Mesothelial cell of epicardium (in vitro differentiated cells): ENCODE results near the gene SECTM1. TPM values are rescaled to one million over a fixed set of nuclear protein-coding genes. Genes with fewer than 3 reads are reported as not detected.
A peak's percentile ranks its signal among the peaks of the same experiment; 100 is the strongest.

Source experiments
- DNase-seq, 2 experiments: peaks; one replicate each; pipeline ENCODE4 v3.0.0; 2021; ENCODE audit warnings: low spot score in 2 of 2; ENCODE audit not compliant: unreplicated experiment in 2 of 2
- H3K27ac Mint-ChIP-seq: 2 replicates; pipeline ENCODE4 v1.8.0; 2021; ENCODE audit warnings: mixed read lengths
- H3K27me3 Mint-ChIP-seq: 2 replicates; pipeline ENCODE4 v1.8.0; 2021; ENCODE audit warnings: low read depth, mixed read lengths
- H3K36me3 Mint-ChIP-seq: 2 replicates; pipeline ENCODE4 v1.8.0; 2021; ENCODE audit warnings: mixed read lengths
- H3K4me1 Mint-ChIP-seq: 2 replicates; pipeline ENCODE4 v1.8.0; 2021; ENCODE audit warnings: mixed read lengths
- H3K4me3 Mint-ChIP-seq: 2 replicates; pipeline ENCODE4 v1.8.0; 2021; ENCODE audit warnings: mild to moderate bottlenecking, moderate library complexity, mixed read lengths
- H3K9me3 Mint-ChIP-seq: 2 replicates; pipeline ENCODE4 v1.8.0; 2021; ENCODE audit warnings: mixed read lengths
- total RNA-seq: library from RNA; stranded (reverse); gene quantifications from 3 replicates; pipeline ENCODE4 v1.2.1, GENCODE V29; 2021
- TF ChIP-seq, protein P1 (sequence below): fragments of 200-600 bp; sonication (generic); IDR thresholded peaks from one replicate; pipeline ENCODE4 v1.5.0; 2021; ENCODE audit warnings: antibody characterized with exemption; ENCODE audit not compliant: unreplicated experiment

The SECTM1 gene
- total RNA-seq, 1 donor from 2014 or later, result 7.0 TPM

DNA sequence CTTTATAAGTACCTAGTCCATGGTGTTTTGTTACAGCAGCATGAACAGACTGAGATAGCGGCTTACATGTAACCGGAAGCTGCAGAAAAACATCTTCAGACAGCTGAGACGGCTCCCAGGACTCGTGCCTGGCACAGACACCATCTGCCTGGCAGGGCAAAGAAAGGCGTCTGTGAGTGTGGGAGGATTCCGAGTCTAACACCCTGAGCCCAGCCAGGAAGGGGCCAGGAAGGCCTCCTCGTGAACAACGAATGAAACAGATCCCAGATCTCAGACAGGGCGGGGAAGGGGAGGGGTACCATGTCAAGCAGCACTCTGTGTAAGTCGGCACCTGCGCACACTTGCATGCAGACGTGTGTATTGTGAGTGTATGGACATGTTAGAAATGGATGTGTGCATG, 55.7 kb downstream of the SECTM1 start:
- no peak for DNase-seq
- H3K9me3 Mint-ChIP-seq, result no peaks in the 10 kb centered on the region
- no peak overlapping the region for H3K4me3 Mint-ChIP-seq
- H3K36me3 Mint-ChIP-seq, result peaks cover 5% of the 10 kb centered on the region
- H3K4me1 Mint-ChIP-seq, result peaks cover 13% of the 10 kb centered on the region
- no peak overlapping the region for H3K27ac Mint-ChIP-seq
- no peaks in the 10 kb centered on the region for H3K27me3 Mint-ChIP-seq
- TF ChIP-seq, protein P1, sequence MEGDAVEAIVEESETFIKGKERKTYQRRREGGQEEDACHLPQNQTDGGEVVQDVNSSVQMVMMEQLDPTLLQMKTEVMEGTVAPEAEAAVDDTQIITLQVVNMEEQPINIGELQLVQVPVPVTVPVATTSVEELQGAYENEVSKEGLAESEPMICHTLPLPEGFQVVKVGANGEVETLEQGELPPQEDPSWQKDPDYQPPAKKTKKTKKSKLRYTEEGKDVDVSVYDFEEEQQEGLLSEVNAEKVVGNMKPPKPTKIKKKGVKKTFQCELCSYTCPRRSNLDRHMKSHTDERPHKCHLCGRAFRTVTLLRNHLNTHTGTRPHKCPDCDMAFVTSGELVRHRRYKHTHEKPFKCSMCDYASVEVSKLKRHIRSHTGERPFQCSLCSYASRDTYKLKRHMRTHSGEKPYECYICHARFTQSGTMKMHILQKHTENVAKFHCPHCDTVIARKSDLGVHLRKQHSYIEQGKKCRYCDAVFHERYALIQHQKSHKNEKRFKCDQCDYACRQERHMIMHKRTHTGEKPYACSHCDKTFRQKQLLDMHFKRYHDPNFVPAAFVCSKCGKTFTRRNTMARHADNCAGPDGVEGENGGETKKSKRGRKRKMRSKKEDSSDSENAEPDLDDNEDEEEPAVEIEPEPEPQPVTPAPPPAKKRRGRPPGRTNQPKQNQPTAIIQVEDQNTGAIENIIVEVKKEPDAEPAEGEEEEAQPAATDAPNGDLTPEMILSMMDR, result no peak

DNA sequence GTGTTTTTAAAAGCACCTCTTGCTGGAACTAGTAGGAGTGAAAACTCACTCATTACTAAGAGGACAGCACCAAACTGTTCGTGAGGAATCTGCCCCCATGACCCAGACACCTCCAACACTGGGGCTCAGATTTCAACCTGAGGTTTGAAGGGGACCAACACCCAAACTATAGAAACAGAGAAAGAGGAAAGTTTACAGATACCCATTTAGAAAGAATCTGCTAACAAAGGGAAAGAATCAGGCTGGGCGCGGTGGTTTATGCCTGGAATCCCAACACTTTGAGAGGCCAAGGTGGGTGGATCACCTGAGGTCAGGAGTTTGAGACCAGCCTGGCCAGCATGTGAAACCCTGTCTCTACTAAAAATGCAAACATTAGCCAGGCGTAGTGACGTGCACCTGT, 56.6 kb downstream of the SECTM1 start:
- peaks cover 8% of the 10 kb centered on the region for H3K36me3 Mint-ChIP-seq
- no peak overlapping the region for H3K4me3 Mint-ChIP-seq
- no peak for DNase-seq
- H3K9me3 Mint-ChIP-seq, result no peaks in the 10 kb centered on the region
- peaks cover 19% of the 10 kb centered on the region for H3K4me1 Mint-ChIP-seq
- TF ChIP-seq, protein P1, result no peak
- H3K27me3 Mint-ChIP-seq, result no peaks in the 10 kb centered on the region
- H3K27ac Mint-ChIP-seq, result no peak overlapping the region

DNA sequence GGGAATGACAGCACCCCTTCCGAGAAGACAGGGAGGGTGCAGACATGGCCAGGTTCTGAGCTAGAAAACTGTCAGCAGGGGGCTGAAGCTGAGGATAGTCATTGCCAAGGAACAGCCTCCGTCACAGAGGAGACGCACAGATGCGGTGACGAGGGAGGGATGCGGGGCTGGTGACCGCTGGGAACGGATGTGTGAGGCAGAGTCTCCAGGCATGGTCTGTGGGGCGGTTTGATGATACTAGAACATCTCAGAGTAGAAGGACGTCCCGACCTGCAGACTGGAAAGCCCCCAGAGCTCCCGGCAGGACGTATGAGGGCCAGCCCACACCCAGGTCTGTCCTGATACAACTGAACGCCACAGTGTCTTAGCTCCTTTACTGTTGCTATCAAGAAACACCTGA, 58.2 kb downstream of the SECTM1 start:
- Mint-ChIP-seq H3K9me3 (no peaks in the 10 kb centered on the region), H3K4me3 (no peak overlapping the region), H3K27me3 (no peaks in the 10 kb centered on the region), H3K4me1 (peaks cover 33% of the 10 kb centered on the region), H3K27ac (no peak overlapping the region), H3K36me3 (peaks cover 14% of the 10 kb centered on the region)
- TF ChIP-seq, protein P1, result no peak
- DNase-seq, result no peak

DNA sequence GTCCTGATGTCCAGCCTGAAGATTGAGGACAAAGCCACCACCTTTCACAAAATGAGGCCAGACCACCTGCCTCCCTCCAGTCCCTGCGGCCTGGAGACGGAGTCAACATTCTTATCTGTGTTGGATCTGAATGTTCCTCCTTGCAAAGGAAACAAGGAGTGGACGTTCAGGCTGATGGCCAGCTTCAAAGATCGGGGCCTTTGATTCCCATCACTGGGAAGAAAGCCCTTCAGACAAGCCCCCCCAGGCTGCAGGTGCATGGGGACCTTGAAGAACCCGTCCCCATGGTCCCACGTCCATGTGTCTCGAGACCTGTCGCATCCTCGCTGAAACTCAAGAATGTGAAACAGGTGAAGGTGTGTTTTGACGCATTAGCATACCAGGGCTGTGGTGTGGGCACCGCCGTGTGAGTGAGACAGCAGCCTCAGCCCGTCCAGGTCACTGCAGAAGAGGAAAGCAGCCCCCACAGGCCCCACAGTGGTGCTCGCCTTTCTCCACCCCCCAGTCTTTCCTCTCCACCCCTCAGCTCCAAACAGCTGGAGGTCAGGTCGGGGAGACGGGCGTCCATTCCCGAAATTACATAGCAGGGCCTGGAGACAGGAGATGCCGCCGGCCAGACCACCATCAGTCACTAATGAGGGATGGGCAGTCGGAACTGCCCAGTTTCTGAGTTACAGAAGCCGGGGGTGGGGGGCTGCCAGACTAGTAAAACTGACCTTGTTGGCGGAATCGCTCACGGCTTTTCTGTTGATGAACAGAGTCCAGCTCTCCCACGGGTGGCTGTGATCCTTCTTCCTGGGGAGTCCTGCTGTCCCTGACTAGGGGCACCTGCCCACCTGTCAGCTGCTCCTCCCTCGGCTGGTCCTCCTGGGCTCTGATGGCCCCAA, 59.2 kb downstream of the SECTM1 start:
- DNase-seq, result no peak
- Mint-ChIP-seq H3K27ac (peak overlapping the region; percentile 100), H3K27me3 (no peaks in the 10 kb centered on the region), H3K4me3 (peak overlapping the region; percentile 83), H3K36me3 (peaks cover 14% of the 10 kb centered on the region), H3K9me3 (no peaks in the 10 kb centered on the region), H3K4me1 (peaks cover 41% of the 10 kb centered on the region)
- TF ChIP-seq, protein P1, result no peak

DNA sequence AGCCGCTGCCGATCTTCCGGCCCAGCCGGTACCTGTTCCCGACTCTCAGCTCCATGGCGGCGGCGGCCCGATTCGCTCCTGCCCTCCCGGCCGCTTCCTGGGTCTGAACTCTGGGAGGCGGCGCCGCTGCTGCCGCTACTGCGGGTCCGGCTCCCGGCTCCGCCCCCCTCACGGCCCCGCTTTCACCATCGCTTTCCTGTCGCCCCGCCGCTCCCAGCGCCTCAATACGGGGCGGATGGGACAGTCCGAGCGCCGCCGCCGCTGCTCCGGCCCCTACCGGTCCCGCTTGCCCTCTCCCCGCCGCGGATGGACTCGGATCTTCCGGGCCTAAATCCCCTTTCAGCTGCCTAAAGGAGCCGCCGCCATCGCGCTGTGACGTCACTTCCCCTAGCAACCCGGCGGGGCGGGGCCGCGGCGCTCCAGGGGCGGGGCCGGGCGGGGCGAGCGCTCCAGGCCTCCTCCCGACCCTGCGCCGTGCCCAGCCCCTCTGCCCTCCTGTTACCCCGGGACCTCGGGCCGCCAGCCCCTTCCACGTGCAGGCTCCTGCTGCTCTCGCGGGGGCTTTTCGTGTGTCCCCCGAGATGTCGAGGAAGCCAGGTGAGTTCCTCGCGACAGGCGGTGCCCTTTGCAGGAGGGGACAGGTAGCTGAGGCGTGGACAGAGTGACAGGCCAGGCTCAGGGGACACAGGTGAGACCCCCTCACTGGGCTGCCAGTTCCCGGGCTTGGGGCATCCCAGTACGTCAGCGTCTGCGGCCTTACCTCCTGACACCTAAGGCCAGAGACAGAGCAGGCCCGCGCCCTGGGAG, 60.0 kb downstream of the SECTM1 start, which contains the start of gene CSNK1D:
Gene CSNK1D, minus strand, starts transcription at position 374 of the 807 bp plus-strand sequence. Its CDS starts 319 bp downstream, at position 55.
- TF ChIP-seq, protein P1, result no peak
- DNase-seq, result peak; percentile 89 to 93
- H3K27me3 Mint-ChIP-seq, result no peaks in the 10 kb centered on the region
- peaks cover 47% of the 10 kb centered on the region for H3K4me1 Mint-ChIP-seq
- H3K36me3 Mint-ChIP-seq, result peaks cover 14% of the 10 kb centered on the region
- H3K9me3 Mint-ChIP-seq, result no peaks in the 10 kb centered on the region
- peak within 1 kb of the TSS; percentile 83 for H3K4me3 Mint-ChIP-seq
- peak within 1 kb of the TSS; percentile 100 for H3K27ac Mint-ChIP-seq
